H9 (cell line): Measurements from ENCODE around the gene MALT1. TPM values are rescaled to one million over a fixed set of nuclear protein-coding genes. Genes with fewer than 3 reads are reported as not detected.

Source experiments
- DNase-seq: peaks from one replicate; pipeline ENCODE4 v3.0.0-alpha.2; 2017
- H2AFZ ChIP-seq: one replicate; pipeline ENCODE4 v1.6.1; 2013; ENCODE audit warnings: mild to moderate bottlenecking, low read length, control low read depth, moderate library complexity
- H2AK5ac ChIP-seq: 2 replicates; pipeline ENCODE4 v1.6.1; 2013; ENCODE audit warnings: low read length, control low read depth, mixed read lengths; ENCODE audit not compliant: insufficient read length
- H2BK120ac ChIP-seq: one replicate; pipeline ENCODE4 v1.6.1; 2013; ENCODE audit warnings: low read depth, mild to moderate bottlenecking, low read length, control low read depth, inconsistent platforms; ENCODE audit not compliant: poor library complexity, severe bottlenecking
- H2BK12ac ChIP-seq: 2 replicates; pipeline ENCODE4 v1.6.1; 2013; ENCODE audit warnings: low read length, control low read depth, mixed read lengths, low read depth; ENCODE audit not compliant: insufficient read length
- H2BK15ac ChIP-seq: 2 replicates; pipeline ENCODE4 v1.6.1; 2013; ENCODE audit warnings: low read depth, low read length, control low read depth
- H2BK20ac ChIP-seq: one replicate; pipeline ENCODE4 v1.6.1; 2013; ENCODE audit warnings: low read depth, mild to moderate bottlenecking, low read length, control low read depth, inconsistent platforms; ENCODE audit not compliant: poor library complexity, severe bottlenecking
- H2BK5ac ChIP-seq: 2 replicates; pipeline ENCODE4 v1.6.1; 2013; ENCODE audit warnings: low read length, control low read depth, mixed read lengths; ENCODE audit not compliant: insufficient read length
- H3K14ac ChIP-seq: 2 replicates; pipeline ENCODE4 v1.6.1; 2013; ENCODE audit warnings: low read length, control low read depth; ENCODE audit not compliant: insufficient read depth
- H3K18ac ChIP-seq: 2 replicates; pipeline ENCODE4 v1.6.1; 2013; ENCODE audit warnings: low read depth, mild to moderate bottlenecking, mixed read lengths, low read length, control low read depth; ENCODE audit not compliant: insufficient read length
- H3K23ac ChIP-seq: 2 replicates; pipeline ENCODE4 v1.6.1; 2013; ENCODE audit warnings: low read length, control low read depth, mixed read lengths, low read depth; ENCODE audit not compliant: insufficient read length
- H3K23me2 ChIP-seq: 2 replicates; pipeline ENCODE4 v1.6.1; 2013; ENCODE audit warnings: low read depth, mild to moderate bottlenecking, mixed read lengths, low read length, control low read depth; ENCODE audit not compliant: insufficient read length, poor library complexity, severe bottlenecking
- H3K27ac ChIP-seq: 2 replicates; pipeline ENCODE4 v1.5.1; 2013; ENCODE audit warnings: low read length, control low read depth, mixed read lengths, low read depth; ENCODE audit not compliant: insufficient read length
- H3K27me3 ChIP-seq: 2 replicates; pipeline ENCODE4 v1.6.1; 2013; ENCODE audit warnings: low read length, control low read depth, inconsistent platforms; ENCODE audit not compliant: insufficient read depth
- H3K4ac ChIP-seq: 2 replicates; pipeline ENCODE4 v1.6.1; 2013; ENCODE audit warnings: low read depth, mild to moderate bottlenecking, control low read depth, inconsistent platforms, low read length, moderate library complexity
- H3K4me1 ChIP-seq: 2 replicates; pipeline ENCODE4 v1.6.1; 2013; ENCODE audit warnings: low read length, control low read depth, inconsistent platforms; ENCODE audit not compliant: insufficient read depth
- H3K4me2 ChIP-seq: 2 replicates; pipeline ENCODE4 v1.6.1; 2013; ENCODE audit warnings: low read length, control low read depth, mixed read lengths; ENCODE audit not compliant: insufficient read length, insufficient read depth
- H3K56ac ChIP-seq: 2 replicates; pipeline ENCODE4 v1.6.1; 2013; ENCODE audit warnings: low read depth, mild to moderate bottlenecking, mixed read lengths, low read length, control low read depth; ENCODE audit not compliant: insufficient read length
- H3K79me1 ChIP-seq: 2 replicates; pipeline ENCODE4 v1.6.1; 2013; ENCODE audit warnings: low read depth, mild to moderate bottlenecking, moderate library complexity, low read length, control low read depth, inconsistent platforms; ENCODE audit not compliant: insufficient read depth, poor library complexity, severe bottlenecking
- H3K79me2 ChIP-seq: 2 replicates; pipeline ENCODE4 v1.6.1; 2013; ENCODE audit warnings: low read length, control low read depth, inconsistent platforms; ENCODE audit not compliant: insufficient read depth
- H3K9ac ChIP-seq: 2 replicates; pipeline ENCODE4 v1.6.1; 2013; ENCODE audit warnings: low read length, control low read depth, mixed read lengths; ENCODE audit not compliant: insufficient read length; ENCODE audit errors: extremely low read depth
- H3K9me3 ChIP-seq: one replicate; pipeline ENCODE4 v1.6.1; 2013; ENCODE audit warnings: low read depth, low read length, inconsistent platforms; ENCODE audit not compliant: control insufficient read depth
- H3T11ph ChIP-seq: one replicate; pipeline ENCODE4 v1.6.1; 2013; ENCODE audit warnings: mild to moderate bottlenecking, low read length, control low read depth, inconsistent platforms
- H4K20me1 ChIP-seq: one replicate; pipeline ENCODE4 v1.6.1; 2013; ENCODE audit not compliant: control insufficient read depth, insufficient read length, insufficient read depth
- H4K5ac ChIP-seq: 2 replicates; pipeline ENCODE4 v1.6.1; 2013; ENCODE audit warnings: low read depth, mild to moderate bottlenecking, mixed read lengths, low read length, control low read depth; ENCODE audit not compliant: insufficient read length
- H4K8ac ChIP-seq: replicated peaks from 2 replicates; pipeline ENCODE4 v1.6.1; 2013; ENCODE audit warnings: low read length, control low read depth, mixed read lengths, low read depth; ENCODE audit not compliant: insufficient read length
- H4K91ac ChIP-seq: 2 replicates; pipeline ENCODE4 v1.6.1; 2013; ENCODE audit warnings: low read depth, mild to moderate bottlenecking, moderate library complexity, mixed read lengths, low read length, control low read depth; ENCODE audit not compliant: insufficient read length
- H3K27ac Mint-ChIP-seq, 3 experiments: 2 replicates in 2 of 3; 3 replicates in 1 of 3; pipeline ENCODE4 v1.8.0; 2020 to 2021; ENCODE audit warnings: mixed read lengths in 3 of 3, mild to moderate bottlenecking in 1 of 3, moderate library complexity in 1 of 3
- H3K27me3 Mint-ChIP-seq: 2 replicates; pipeline ENCODE4 v1.8.0; 2021; ENCODE audit warnings: low read depth, mild to moderate bottlenecking, moderate library complexity, mixed read lengths
- H3K36me3 Mint-ChIP-seq, 3 experiments: 2 replicates in 2 of 3; 3 replicates in 1 of 3; pipeline ENCODE4 v1.8.0; 2020 to 2021; ENCODE audit warnings: low read depth in 3 of 3, mixed read lengths in 3 of 3; ENCODE audit not compliant: insufficient read depth in 1 of 3
- H3K4me1 Mint-ChIP-seq, 2 experiments: 2 replicates each; pipeline ENCODE4 v1.8.0; 2020; ENCODE audit warnings: mixed read lengths in 2 of 2
- H3K4me3 Mint-ChIP-seq, 2 experiments: 2 replicates in 1 of 2; 3 replicates in 1 of 2; pipeline ENCODE4 v1.8.0; 2020 to 2021; ENCODE audit warnings: mild to moderate bottlenecking in 2 of 2, mixed read lengths in 2 of 2, moderate library complexity in 1 of 2
- H3K9me3 Mint-ChIP-seq, 2 experiments: 2 replicates in 1 of 2; 3 replicates in 1 of 2; pipeline ENCODE4 v1.8.0; 2020; ENCODE audit warnings: mild to moderate bottlenecking in 2 of 2, mixed read lengths in 2 of 2, moderate library complexity in 1 of 2
- WGBS: extraction: QIAGEN DNeasy Blood & Tissue Kit; methylation state at CpG from one replicate; pipeline ENCODE4 v1.1.7; 2013; ENCODE audit warnings: missing lambda C conversion rate, low lambda C conversion rate, mixed read lengths; ENCODE audit not compliant: insufficient read length; ENCODE audit errors: extremely low coverage; 5-methylcytosine and 5-hydroxymethylcytosine counted together
- total RNA-seq: library from RNA; stranded (reverse); gene quantifications from 2 replicates; pipeline ENCODE4 v1.2.1, GENCODE V29; 2021
- TF ChIP-seq, protein P1 (sequence below): fragments of 200-600 bp; sonication (generic); conservative IDR thresholded peaks from 3 replicates; pipeline ENCODE4 v1.8.0; 2021; ENCODE audit warnings: antibody characterized with exemption, mild to moderate bottlenecking

MALT1 gene
- total RNA-seq, 1 experiment from 2014 or later = 18.1 TPM

GRCh38 chr18:58761241-58761969 lies 90.1 kb downstream of the MALT1 start:
- H3K23me2 ChIP-seq = no peaks in the 10 kb centered on the region
- H3K23ac ChIP-seq = no peak overlapping the region
- no peak overlapping the region for H4K91ac ChIP-seq
- H3K27ac Mint-ChIP-seq = no peak overlapping the region; a peak in 1 of 7 replicates
- no peak overlapping the region for H4K8ac ChIP-seq
- no peaks in the 10 kb centered on the region for H3K4me1 ChIP-seq
- no peak overlapping the region for H2AK5ac ChIP-seq
- no peaks in the 10 kb centered on the region for H3K9me3 ChIP-seq
- H3K4me3 Mint-ChIP-seq = no peak overlapping the region
- H3K27ac ChIP-seq = no peak overlapping the region
- no peak overlapping the region for H3K14ac ChIP-seq
- no peak overlapping the region for H3T11ph ChIP-seq
- no peak overlapping the region for H2BK20ac ChIP-seq
- WGBS = no CpG with 5 or more reads among the region's 14 CpGs
- peaks cover 0 to 11% of the 10 kb centered on the region in 2 experiments; a peak in 3 of 4 replicates for H3K4me1 Mint-ChIP-seq
- no peaks in the 10 kb centered on the region for H4K20me1 ChIP-seq
- H4K5ac ChIP-seq = no peak overlapping the region
- H3K9ac ChIP-seq = no peak overlapping the region
- H3K79me2 ChIP-seq = no peaks in the 10 kb centered on the region
- H3K56ac ChIP-seq = no peak overlapping the region
- TF ChIP-seq, protein P1, sequence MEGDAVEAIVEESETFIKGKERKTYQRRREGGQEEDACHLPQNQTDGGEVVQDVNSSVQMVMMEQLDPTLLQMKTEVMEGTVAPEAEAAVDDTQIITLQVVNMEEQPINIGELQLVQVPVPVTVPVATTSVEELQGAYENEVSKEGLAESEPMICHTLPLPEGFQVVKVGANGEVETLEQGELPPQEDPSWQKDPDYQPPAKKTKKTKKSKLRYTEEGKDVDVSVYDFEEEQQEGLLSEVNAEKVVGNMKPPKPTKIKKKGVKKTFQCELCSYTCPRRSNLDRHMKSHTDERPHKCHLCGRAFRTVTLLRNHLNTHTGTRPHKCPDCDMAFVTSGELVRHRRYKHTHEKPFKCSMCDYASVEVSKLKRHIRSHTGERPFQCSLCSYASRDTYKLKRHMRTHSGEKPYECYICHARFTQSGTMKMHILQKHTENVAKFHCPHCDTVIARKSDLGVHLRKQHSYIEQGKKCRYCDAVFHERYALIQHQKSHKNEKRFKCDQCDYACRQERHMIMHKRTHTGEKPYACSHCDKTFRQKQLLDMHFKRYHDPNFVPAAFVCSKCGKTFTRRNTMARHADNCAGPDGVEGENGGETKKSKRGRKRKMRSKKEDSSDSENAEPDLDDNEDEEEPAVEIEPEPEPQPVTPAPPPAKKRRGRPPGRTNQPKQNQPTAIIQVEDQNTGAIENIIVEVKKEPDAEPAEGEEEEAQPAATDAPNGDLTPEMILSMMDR = no peak
- no peaks in the 10 kb centered on the region for H3K79me1 ChIP-seq
- H2AFZ ChIP-seq = no peak overlapping the region
- no peak overlapping the region for H2BK12ac ChIP-seq
- no peak overlapping the region for H3K18ac ChIP-seq
- peak; percentile 8 for DNase-seq
- H3K4me2 ChIP-seq = no peak overlapping the region
- no peaks in the 10 kb centered on the region for H3K27me3 ChIP-seq
- no peak overlapping the region for H3K4ac ChIP-seq
- H3K36me3 Mint-ChIP-seq = no peaks in the 10 kb centered on the region
- H2BK5ac ChIP-seq = no peak overlapping the region
- H3K9me3 Mint-ChIP-seq = no peaks in the 10 kb centered on the region
- H2BK120ac ChIP-seq = no peak overlapping the region
- no peak overlapping the region for H2BK15ac ChIP-seq
- peaks cover 4% of the 10 kb centered on the region for H3K27me3 Mint-ChIP-seq
